PC-3 (cell line): ENCODE results near the gene PI4KA. TPM values are rescaled to one million over a fixed set of nuclear protein-coding genes. Genes with fewer than 3 reads are reported as not detected.

Experiments
- ATAC-seq: fragments of 200-7000 bp; cut with Tn5 transposase; 2 replicates; pipeline ENCODE4 v1.9.1; 2020; ENCODE audit warnings: mild to moderate bottlenecking, moderate library complexity
- BruUV-seq: library from RNA; stranded (reverse); fragments of 400-500 nt; replicated peaks from 2 replicates; lab custom pipeline; 2021; lab: Mats Ljungman, UMichigan
- CTCF ChIA-PET: fragments of 300-600 bp; sonication (Branson Sonifier 250); formaldehyde crosslinking; loops from one replicate; lab custom pipeline; 2022; ENCODE audit warnings: antibody characterized with exemption; lab: Charles Lee
- POLR2A ChIA-PET: fragments of 300-600 bp; sonication (Branson Sonifier 250); formaldehyde crosslinking; loops from one replicate; lab custom pipeline; 2022; ENCODE audit warnings: antibody characterized with exemption; ENCODE audit not compliant: unreplicated experiment; lab: Charles Lee
- DNase-seq: peaks from one replicate; pipeline ENCODE4 v3.0.0-alpha.2; 2015
- H2AFZ ChIP-seq: fragments of 300-600 bp; sonication (generic); 2 replicates; pipeline ENCODE4 v1.6.0; 2016; ENCODE audit warnings: antibody characterized with exemption, low read length
- H3F3A ChIP-seq: fragments of 300-600 bp; sonication (generic); one replicate; pipeline ENCODE4 v1.6.0; 2017; ENCODE audit warnings: antibody characterized with exemption, low read length, control low read depth, mild to moderate bottlenecking; ENCODE audit not compliant: unreplicated experiment
- H3K27ac ChIP-seq: fragments of 300-600 bp; sonication (generic); 2 replicates; pipeline ENCODE4 v1.5.1; 2016; ENCODE audit warnings: mild to moderate bottlenecking, low read length
- H3K27me3 ChIP-seq: fragments of 300-600 bp; sonication (generic); 2 replicates; pipeline ENCODE4 v1.6.1; 2016; ENCODE audit warnings: low read length, mixed read lengths
- H3K36me3 ChIP-seq: fragments of 300-600 bp; sonication (generic); 2 replicates; pipeline ENCODE4 v1.6.1; 2016; ENCODE audit warnings: low read depth, mixed run types, low read length, mixed read lengths
- H3K4me1 ChIP-seq: fragments of 300-600 bp; sonication (generic); 2 replicates; pipeline ENCODE4 v1.5.1; 2016; ENCODE audit warnings: low read length; ENCODE audit not compliant: insufficient read depth
- H3K4me2 ChIP-seq: fragments of 300-600 bp; sonication (generic); 2 replicates; pipeline ENCODE4 v1.6.0; 2016; ENCODE audit warnings: low read length
- H3K4me3 ChIP-seq: fragments of 300-600 bp; sonication (generic); 2 replicates; pipeline ENCODE4 v1.5.1; 2016; ENCODE audit warnings: mild to moderate bottlenecking, low read length, mixed read lengths
- H3K79me2 ChIP-seq: fragments of 300-600 bp; sonication (generic); 2 replicates; pipeline ENCODE4 v1.6.1; 2017; ENCODE audit warnings: low read length, mixed read lengths
- H3K9ac ChIP-seq: fragments of 300-600 bp; sonication (generic); 2 replicates; pipeline ENCODE4 v1.6.0; 2016; ENCODE audit warnings: mild to moderate bottlenecking, low read length
- H3K9me2 ChIP-seq: fragments of 300-600 bp; sonication (generic); replicated peaks from 2 replicates; pipeline ENCODE4 v1.6.1; 2016; ENCODE audit warnings: mixed run types, low read length, mixed read lengths
- H3K9me3 ChIP-seq: fragments of 300-600 bp; sonication (generic); 2 replicates; pipeline ENCODE4 v1.6.1; 2016; ENCODE audit warnings: low read length, mixed read lengths
- H4K20me1 ChIP-seq: fragments of 300-600 bp; sonication (generic); 2 replicates; pipeline ENCODE4 v1.6.1; 2016; ENCODE audit warnings: low read length, mixed read lengths
- CTCF ChIP-seq: fragments of 300-600 bp; sonication (generic); conservative IDR thresholded peaks from 2 replicates; pipeline ENCODE4 v1.5.1; 2017; ENCODE audit warnings: antibody characterized with exemption, low read depth, mild to moderate bottlenecking, low read length
- EZH2 ChIP-seq: fragments of 300-600 bp; sonication (generic); IDR thresholded peaks from one replicate; pipeline ENCODE4 v1.6.1; 2017; ENCODE audit warnings: antibody characterized with exemption, mild to moderate bottlenecking, low read length; ENCODE audit not compliant: unreplicated experiment
- EZH2phosphoT487 ChIP-seq: fragments of 300-600 bp; sonication (generic); IDR thresholded peaks from 2 replicates; pipeline ENCODE4 v1.6.1; 2018; ENCODE audit warnings: mild to moderate bottlenecking, antibody characterized with exemption, low read length, borderline replicate concordance
- intact Hi-C: fragments of 100-400 bp; cut with micrococcal nuclease; formaldehyde crosslinking; loops from 2 replicates; pipeline ENCODE4 v1.9.0; 2023
- total RNA-seq: library from RNA; depleted of rRNA; stranded (reverse); fragments of >200 nt; gene quantifications from 2 replicates; pipeline ENCODE4 v1.2.3, GENCODE V29; 2014

The PI4KA gene
- total RNA-seq, 1 experiment from 2014 or later: 39.7 TPM

- no TSS peak for BruUV-seq
- TF ChIP-seq EZH2: no peak
- TF ChIP-seq EZH2phosphoT487: no peak
- TF ChIP-seq CTCF: no peak
- Histone ChIP-seq H3K36me3 (no peaks in the 10 kb centered on the region), H3K27ac (no peak overlapping the region), H3K4me3 (no peak overlapping the region), H2AFZ (no peak overlapping the region), H3K9me3 (no peaks in the 10 kb centered on the region), H3K4me1 (no peaks in the 10 kb centered on the region), H3K9me2 (no peaks in the 10 kb centered on the region), H3K9ac (no peak overlapping the region), H3K27me3 (peaks cover 36% of the 10 kb centered on the region), H3K4me2 (no peak overlapping the region), H3F3A (no peaks in the 10 kb centered on the region), H4K20me1 (no peaks in the 10 kb centered on the region), H3K79me2 (no peaks in the 10 kb centered on the region)
- POLR2A ChIA-PET: no interaction called here
- intact Hi-C loops: no loop called here
- CTCF ChIA-PET: no interaction called here
- ATAC-seq (no peak), DNase-seq (peak; percentile 4)
Observed at GRCh38 chr22:20660441-20661054, 198.1 kb downstream of the PI4KA start.

- ATAC-seq (no peak), DNase-seq (no peak)
- H3F3A ChIP-seq: no peaks in the 10 kb centered on the region
- H2AFZ ChIP-seq: no peak overlapping the region
- no peak overlapping the region for H3K4me2 ChIP-seq
- ChIA-PET POLR2A (no interaction called here), CTCF (no interaction called here)
- intact Hi-C loops: no loop called here
- no peaks in the 10 kb centered on the region for H3K79me2 ChIP-seq
- TF ChIP-seq EZH2 (no peak), CTCF (no peak), EZH2phosphoT487 (no peak)
- no peaks in the 10 kb centered on the region for H3K4me1 ChIP-seq
- no peak overlapping the region for H3K4me3 ChIP-seq
- H3K27me3 ChIP-seq: peaks cover 36% of the 10 kb centered on the region
- H3K9me3 ChIP-seq: no peaks in the 10 kb centered on the region
- H3K9ac ChIP-seq: no peak overlapping the region
- BruUV-seq: no TSS peak
- no peaks in the 10 kb centered on the region for H3K9me2 ChIP-seq
- no peak overlapping the region for H3K27ac ChIP-seq
- no peaks in the 10 kb centered on the region for H3K36me3 ChIP-seq
- no peaks in the 10 kb centered on the region for H4K20me1 ChIP-seq
Observed at GRCh38 chr22:20659920-20660319, 198.7 kb downstream of the PI4KA start.

GRCh38 chr22:20659258-20659657 lies 199.4 kb downstream of the PI4KA start:
- Histone ChIP-seq H2AFZ (no peak overlapping the region), H4K20me1 (no peaks in the 10 kb centered on the region), H3K4me3 (no peak overlapping the region), H3K4me1 (no peaks in the 10 kb centered on the region), H3K4me2 (no peak overlapping the region), H3K9ac (no peak overlapping the region), H3K79me2 (no peaks in the 10 kb centered on the region), H3K27me3 (peaks cover 36% of the 10 kb centered on the region), H3K9me3 (no peaks in the 10 kb centered on the region), H3F3A (no peaks in the 10 kb centered on the region), H3K27ac (no peak overlapping the region), H3K36me3 (no peaks in the 10 kb centered on the region), H3K9me2 (no peaks in the 10 kb centered on the region)
- POLR2A ChIA-PET: no interaction called here
- DNase-seq: no peak
- TF ChIP-seq EZH2phosphoT487 (no peak), CTCF (no peak)
- no peak for ATAC-seq
- CTCF ChIA-PET: no interaction called here
- BruUV-seq: no TSS peak
- intact Hi-C loops: no loop called here
